Adipocyte (in vitro differentiated cells): Measurements from ENCODE around the gene MED8.
"Not testable (repeated sequence)": the region's sequence is repeated elsewhere in the genome, so short reads cannot be mapped to it uniquely, and the experiment has no call there.

Source experiments
- DNase-seq: peaks from one replicate; pipeline ENCODE4 v3.0.0-alpha.2; 2015; ENCODE audit warnings: low read depth
- H3K27me3 ChIP-seq: replicated peaks from 2 replicates; pipeline ENCODE4 v1.7.0; 2013; ENCODE audit warnings: mild to moderate bottlenecking, low read length, moderate library complexity; ENCODE audit not compliant: control insufficient read depth, insufficient read depth
- H3K36me3 ChIP-seq: 2 replicates; pipeline ENCODE4 v1.7.0; 2013; ENCODE audit warnings: low read length, mild to moderate bottlenecking, moderate library complexity; ENCODE audit not compliant: control insufficient read depth, insufficient read depth, severe bottlenecking
- H3K4me1 ChIP-seq: 2 replicates; pipeline ENCODE4 v1.7.0; 2013; ENCODE audit warnings: mild to moderate bottlenecking, low read length, moderate library complexity; ENCODE audit not compliant: control insufficient read depth, insufficient read depth
- H3K4me3 ChIP-seq: 2 replicates; pipeline ENCODE4 v1.7.0; 2013; ENCODE audit warnings: mild to moderate bottlenecking, low read length, moderate library complexity
- H3K9ac ChIP-seq: 2 replicates; pipeline ENCODE4 v1.7.0; 2013; ENCODE audit warnings: mild to moderate bottlenecking, low read length, moderate library complexity
- H3K9me3 ChIP-seq: 2 replicates; pipeline ENCODE4 v1.7.0; 2013; ENCODE audit warnings: mild to moderate bottlenecking, low read length, moderate library complexity; ENCODE audit not compliant: control insufficient read depth

MED8 gene

DNA sequence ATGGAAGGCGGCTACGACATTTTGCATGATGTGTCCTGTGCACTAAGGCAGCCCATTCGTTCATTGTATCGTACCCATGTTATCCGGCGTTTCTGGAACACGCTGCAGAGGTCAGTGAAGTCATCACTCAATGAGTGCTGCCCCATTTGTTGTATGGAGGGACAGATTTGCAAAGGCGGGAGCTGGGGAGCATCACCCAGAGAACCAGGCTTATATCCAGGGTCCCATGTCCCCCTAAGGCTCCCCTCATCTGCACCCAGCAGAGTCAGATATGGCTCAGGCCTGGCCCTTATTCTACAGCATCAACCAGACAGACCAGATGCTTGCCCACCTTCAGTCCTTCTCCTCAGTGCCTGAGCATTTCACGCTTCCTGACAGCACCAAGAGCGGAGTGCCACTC is 31.3 kb upstream of the MED8 start:
- no peaks in the 10 kb centered on the region for H3K4me1 ChIP-seq
- H3K4me3 ChIP-seq = no peak overlapping the region
- peaks cover 97% of the 10 kb centered on the region for H3K36me3 ChIP-seq
- H3K9me3 ChIP-seq = no peaks in the 10 kb centered on the region
- DNase-seq = no peak
- H3K9ac ChIP-seq = no peak overlapping the region
- no peaks in the 10 kb centered on the region for H3K27me3 ChIP-seq

DNA sequence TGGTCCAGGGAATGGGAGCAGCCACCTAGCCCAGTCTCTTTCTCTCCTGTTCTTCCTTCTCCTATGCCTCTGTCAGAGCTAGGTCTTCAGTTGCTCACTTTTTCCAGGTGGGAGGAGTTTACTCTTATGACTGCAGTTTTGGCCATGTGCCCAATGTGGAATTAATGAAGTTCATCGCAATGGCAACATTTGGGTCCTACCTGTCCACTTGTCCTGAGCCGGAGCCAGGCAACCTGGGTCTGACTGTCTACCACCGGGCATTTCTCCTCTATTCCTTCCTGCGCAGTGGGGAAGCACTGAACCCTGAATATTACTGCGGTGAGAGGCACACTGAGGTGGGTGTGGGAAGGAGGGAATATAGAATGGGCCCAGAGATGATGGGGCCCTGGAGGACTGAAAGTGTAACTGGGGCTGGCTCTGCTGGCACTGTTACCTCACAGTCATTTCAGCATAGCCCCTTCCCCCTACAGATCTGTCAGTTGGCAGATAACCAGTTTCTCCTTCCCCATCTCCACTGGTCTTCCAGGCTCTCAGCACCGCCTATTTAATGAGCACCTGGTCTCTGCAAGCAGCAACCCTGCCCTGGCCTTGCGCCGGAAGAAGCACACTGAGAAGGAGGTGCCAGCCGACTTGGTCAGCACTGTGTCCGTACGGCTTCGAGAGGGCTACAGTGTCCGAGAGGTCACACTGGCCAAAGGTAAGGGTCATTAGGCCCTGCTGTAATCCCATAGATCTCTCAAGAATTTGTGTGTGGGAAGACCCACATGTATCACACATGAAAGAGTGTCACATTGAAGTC is 30.2 kb upstream of the MED8 start:
- no peak for DNase-seq
- Histone ChIP-seq H3K4me3 (no peak overlapping the region), H3K36me3 (peaks cover 96% of the 10 kb centered on the region)

DNA sequence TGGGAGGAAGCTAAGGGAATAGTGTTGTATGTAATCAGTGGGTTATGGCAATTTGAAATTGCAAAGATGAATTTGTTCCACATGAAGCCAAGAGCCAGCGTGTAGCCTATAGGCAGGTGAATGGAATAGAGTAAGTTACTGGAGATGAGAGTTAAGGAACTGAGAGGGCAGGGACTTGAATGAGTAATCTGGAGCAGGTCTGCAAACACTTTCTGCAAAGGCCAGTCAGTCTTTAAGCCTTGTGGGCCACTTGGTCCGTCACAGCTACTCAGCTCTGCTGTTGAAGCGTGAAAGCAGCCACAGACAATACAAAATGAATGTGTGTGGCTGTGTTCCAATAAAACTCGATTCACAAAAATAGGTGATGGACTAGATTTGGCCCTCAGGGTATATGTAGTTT is 29.3 kb upstream of the MED8 start:
- Histone ChIP-seq H3K4me1 (no peaks in the 10 kb centered on the region), H3K27me3 (no peaks in the 10 kb centered on the region), H3K36me3 (peaks cover 86% of the 10 kb centered on the region), H3K4me3 (no peak overlapping the region), H3K9ac (no peak overlapping the region), H3K9me3 (no peaks in the 10 kb centered on the region)
- DNase-seq = no peak

More for the DNA sequence above, 30.2 kb upstream of the MED8 start:
- no peak overlapping the region for H3K9ac ChIP-seq
- H3K9me3 ChIP-seq = no peaks in the 10 kb centered on the region
- no peaks in the 10 kb centered on the region for H3K27me3 ChIP-seq
- H3K4me1 ChIP-seq = no peaks in the 10 kb centered on the region

DNA sequence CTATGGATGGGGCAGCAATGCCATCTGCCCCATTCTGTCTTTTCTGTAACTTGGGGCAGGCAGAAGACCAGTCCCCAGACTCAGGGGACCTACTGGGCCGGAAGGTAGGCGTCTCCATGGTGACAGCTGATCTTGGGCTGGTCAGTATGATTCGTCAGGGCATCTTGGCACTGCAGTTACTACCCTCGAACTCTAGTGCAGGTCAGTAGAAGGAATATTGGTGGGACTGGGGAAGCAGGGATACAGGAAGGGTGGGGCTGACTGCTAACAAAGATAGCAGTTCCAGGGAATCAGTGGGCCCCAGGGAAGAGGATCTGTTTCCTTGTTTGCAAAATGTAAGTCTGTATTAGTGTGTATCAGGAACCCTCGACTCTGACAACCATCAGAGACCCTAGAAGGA is 26.3 kb upstream of the MED8 start:
- Histone ChIP-seq H3K9ac (peak overlapping the region; percentile 7), H3K36me3 (peaks cover 70% of the 10 kb centered on the region), H3K4me3 (no peak overlapping the region), H3K27me3 (no peaks in the 10 kb centered on the region), H3K4me1 (no peaks in the 10 kb centered on the region), H3K9me3 (no peaks in the 10 kb centered on the region)
- DNase-seq = no peak

DNA sequence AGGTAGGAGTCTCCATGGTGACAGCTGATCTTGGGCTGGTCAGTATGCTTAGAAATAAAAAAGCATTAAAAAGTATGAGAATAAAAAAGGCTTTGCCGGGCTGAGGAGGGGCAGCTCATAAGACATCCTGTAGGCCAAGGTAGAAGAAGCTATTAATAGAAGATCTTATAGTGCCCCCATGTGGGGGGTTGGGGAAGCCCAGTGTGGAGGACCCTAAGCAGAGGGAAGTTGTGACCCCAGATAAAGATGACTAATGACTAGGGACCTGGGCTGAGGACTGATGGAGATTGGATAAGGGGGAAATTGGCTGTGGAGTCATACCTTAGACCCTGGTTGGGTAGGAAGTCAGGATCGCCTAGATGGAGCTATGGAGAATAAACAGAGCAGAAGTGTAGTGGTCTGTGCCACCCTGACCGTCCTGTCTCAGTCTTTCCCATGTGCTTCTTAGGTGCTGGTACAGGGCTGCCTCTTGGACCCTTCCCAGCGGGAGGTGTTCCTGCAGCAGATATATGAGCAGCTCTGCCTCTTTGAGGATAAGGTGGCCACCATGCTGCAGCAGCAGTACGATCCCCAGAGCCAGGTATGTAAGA is 25.1 kb upstream of the MED8 start:
- peak; percentile 74 for DNase-seq
- no peaks in the 10 kb centered on the region for H3K4me1 ChIP-seq
- peaks cover 67% of the 10 kb centered on the region for H3K36me3 ChIP-seq
- H3K27me3 ChIP-seq = no peaks in the 10 kb centered on the region
- no peak overlapping the region for H3K9ac ChIP-seq
- no peaks in the 10 kb centered on the region for H3K9me3 ChIP-seq
- no peak overlapping the region for H3K4me3 ChIP-seq

DNA sequence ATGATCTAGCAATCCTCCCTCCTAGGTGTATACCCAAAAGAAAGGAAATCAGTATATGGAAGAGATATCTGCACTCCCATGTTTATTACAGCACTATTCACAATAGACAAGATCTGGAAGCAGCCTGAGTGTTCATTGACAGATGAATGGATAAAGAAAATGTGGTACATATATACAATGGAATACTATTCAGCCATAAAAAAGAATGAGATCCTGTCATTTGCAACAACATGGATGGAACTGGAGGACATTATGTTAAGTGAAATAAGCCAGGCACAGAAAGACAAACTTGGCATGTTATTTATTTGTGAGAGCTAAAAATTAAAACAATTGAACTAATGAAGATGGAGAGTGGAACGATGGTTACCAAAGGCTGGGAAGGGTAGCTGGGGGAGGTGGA is 23.8 kb upstream of the MED8 start:
- not testable (repeated sequence) for H3K4me1 ChIP-seq, H3K27me3 ChIP-seq, DNase-seq, H3K9ac ChIP-seq, H3K4me3 ChIP-seq, H3K9me3 ChIP-seq
- H3K36me3 ChIP-seq = peaks cover 67% of the 10 kb centered on the region

DNA sequence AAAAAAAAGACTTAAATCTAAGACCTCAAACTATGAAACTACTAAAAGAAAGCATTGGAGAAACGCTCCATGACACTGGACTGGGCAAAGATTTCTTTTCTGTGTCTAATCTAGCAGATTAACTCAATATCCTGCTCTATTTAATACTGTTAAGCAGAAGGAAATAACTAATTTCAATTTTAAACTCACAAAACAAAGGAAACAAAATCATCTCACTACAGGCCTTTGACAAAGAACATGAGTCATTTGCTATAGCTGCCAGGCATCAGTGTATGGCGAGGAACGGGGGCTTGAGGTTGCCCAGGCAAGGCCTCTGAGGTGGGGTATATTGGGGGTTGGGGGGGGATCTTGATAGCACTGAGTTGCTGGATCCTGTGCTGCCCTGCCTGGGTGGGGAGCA is 21.0 kb upstream of the MED8 start:
- H3K9ac ChIP-seq = no peak overlapping the region
- H3K9me3 ChIP-seq = no peaks in the 10 kb centered on the region
- no peaks in the 10 kb centered on the region for H3K27me3 ChIP-seq
- H3K4me3 ChIP-seq = no peak overlapping the region
- H3K36me3 ChIP-seq = peaks cover 64% of the 10 kb centered on the region
- peaks cover 1% of the 10 kb centered on the region for H3K4me1 ChIP-seq
- no peak for DNase-seq

DNA sequence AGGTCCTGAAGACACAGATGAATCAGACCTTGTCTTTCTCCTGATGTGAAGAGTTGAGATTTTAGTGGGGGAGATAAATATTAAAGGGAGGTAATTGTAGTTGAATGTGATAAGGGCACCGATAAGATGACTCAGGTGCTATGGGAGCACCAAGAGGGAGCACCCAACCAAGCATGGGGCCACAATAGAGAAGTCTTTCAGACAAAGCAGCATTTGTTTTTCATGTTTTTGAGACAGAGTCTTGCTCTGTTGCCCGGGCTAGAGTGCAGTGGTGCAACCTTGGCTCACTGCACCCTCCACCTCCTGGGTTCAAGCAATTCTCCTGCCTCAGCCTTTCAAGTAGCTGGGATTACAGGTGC is 16.3 kb upstream of the MED8 start:
- DNase-seq = no peak
- Histone ChIP-seq H3K4me3 (no peak overlapping the region), H3K9ac (no peak overlapping the region), H3K4me1 (peaks cover 6% of the 10 kb centered on the region), H3K9me3 (no peaks in the 10 kb centered on the region), H3K27me3 (no peaks in the 10 kb centered on the region), H3K36me3 (peaks cover 76% of the 10 kb centered on the region)

DNA sequence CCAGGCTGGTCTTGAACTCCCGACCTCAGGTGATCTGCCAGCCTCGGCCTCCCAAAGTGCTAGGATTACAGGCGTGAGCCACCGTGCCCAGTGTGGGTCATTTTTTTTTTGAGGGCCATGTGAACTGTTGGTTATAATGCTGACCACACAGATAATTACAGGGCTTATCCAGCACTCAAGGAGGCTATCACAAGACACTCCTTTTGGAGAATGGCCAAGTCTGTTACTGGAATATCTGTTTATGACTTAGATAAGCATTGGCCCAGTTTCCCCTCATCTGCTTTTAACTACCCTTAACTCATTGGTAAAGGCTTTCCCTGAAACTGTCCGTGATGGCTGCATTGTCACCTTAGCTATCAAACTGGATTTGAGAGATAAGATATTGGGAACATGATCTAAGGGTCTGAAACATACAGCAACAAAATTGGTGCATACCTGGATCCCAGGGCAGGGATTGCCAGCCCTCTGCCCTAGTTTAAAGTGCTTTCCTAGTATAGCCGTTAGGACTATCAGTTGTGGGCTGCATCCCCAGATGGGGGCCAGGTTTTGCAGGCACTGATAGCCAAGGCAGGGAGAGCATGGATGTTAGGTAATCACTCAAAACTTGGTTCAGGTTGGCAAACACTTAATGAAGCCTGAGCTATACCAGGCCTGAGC is 15.7 kb upstream of the MED8 start:
- H3K4me3 ChIP-seq = no peak overlapping the region
- no peaks in the 10 kb centered on the region for H3K27me3 ChIP-seq
- H3K36me3 ChIP-seq = peaks cover 71% of the 10 kb centered on the region
- peaks cover 6% of the 10 kb centered on the region for H3K4me1 ChIP-seq
- no peak overlapping the region for H3K9ac ChIP-seq
- no peak for DNase-seq
- H3K9me3 ChIP-seq = no peaks in the 10 kb centered on the region

DNA sequence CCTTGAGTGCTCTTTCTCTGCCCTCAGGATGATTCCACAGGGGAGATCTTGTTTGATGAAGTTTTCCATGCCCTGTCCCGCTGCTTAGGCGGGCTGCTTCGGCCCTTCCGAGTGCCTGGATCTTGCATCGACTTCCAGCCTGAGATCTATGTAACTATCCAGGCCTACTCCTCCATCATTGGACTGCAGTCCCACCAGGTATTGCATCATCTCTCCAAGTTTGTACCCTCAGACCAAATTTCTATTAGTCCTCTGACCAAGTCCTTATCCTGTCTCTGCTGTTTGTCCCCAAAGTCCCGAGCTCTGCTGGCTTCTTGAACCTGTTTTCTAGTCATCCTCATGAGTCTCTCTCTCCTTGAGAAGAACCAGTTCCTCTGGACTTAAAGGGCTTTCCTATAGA is 14.8 kb upstream of the MED8 start:
- H3K4me1 ChIP-seq = peaks cover 6% of the 10 kb centered on the region
- no peaks in the 10 kb centered on the region for H3K27me3 ChIP-seq
- H3K9ac ChIP-seq = no peak overlapping the region
- peaks cover 63% of the 10 kb centered on the region for H3K36me3 ChIP-seq
- DNase-seq = no peak
- H3K4me3 ChIP-seq = no peak overlapping the region
- no peaks in the 10 kb centered on the region for H3K9me3 ChIP-seq

DNA sequence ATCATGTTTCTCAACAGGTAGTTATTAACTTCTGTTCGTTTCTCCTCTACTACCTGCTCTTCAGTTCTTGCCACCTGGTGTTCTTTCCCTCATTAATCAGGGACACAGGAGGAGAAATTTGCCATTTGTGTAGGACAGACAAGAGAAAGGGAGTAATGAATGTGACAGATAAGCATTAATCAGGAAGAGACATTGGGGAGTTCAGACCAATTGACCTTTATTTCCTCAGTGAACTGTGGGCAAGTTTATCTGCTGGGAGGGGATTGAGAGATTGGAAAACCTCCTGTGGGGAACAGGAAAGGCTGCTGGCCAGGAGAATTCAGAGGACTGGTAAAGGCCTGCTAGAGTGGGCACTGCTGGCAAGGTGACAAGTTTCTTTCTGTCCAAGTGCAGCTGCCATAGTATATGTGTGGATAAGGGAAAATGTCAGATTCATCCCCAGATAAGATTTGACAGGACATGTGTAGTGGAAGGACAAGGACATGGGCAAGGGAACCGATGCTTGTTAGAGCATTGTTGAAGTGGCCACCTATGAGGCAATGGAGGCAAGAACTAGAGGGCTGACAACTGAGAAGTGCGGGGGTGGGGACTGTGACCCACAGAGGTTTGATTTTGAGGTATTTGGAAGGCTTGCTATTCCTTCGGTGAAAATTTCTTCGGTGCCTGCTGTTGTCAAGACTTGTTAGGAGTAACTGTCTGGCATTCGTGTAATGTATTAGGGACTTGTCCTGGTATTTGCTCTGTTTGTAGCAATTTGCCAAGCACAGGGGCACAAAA is 12.7 kb upstream of the MED8 start:
- Histone ChIP-seq H3K9me3 (no peaks in the 10 kb centered on the region), H3K36me3 (peaks cover 45% of the 10 kb centered on the region), H3K4me3 (no peak overlapping the region), H3K4me1 (peaks cover 6% of the 10 kb centered on the region), H3K9ac (no peak overlapping the region), H3K27me3 (no peaks in the 10 kb centered on the region)
- DNase-seq = no peak
